Right lobe of liver (tissue), 6 donors: ENCODE results near the gene USP51. TPM values are rescaled to one million over a fixed set of nuclear protein-coding genes. Genes with fewer than 3 reads are reported as not detected.
"Not testable (repeated sequence)": the region's sequence is repeated elsewhere in the genome, so short reads cannot be mapped to it uniquely, and the experiment has no call there.

Source experiments
- ATAC-seq, 4 donors: fragments of 200-7000 bp; cut with Tn5 transposase; one replicate each; pipeline ENCODE4 v1.9.1; 2020; ENCODE audit warnings: mild to moderate bottlenecking in 4 of 4, moderate library complexity in 4 of 4
- DNase-seq, 3 donors: peaks; one replicate each; pipeline ENCODE4 v3.0.0-alpha.2; 2020
- H3K27ac ChIP-seq, 3 donors: fragments of 200-600 bp; one replicate each; pipeline ENCODE4 v1.8.0; 2022
- H3K27me3 ChIP-seq, 2 donors: fragments of 200-600 bp; one replicate each; pipeline ENCODE4 v1.8.0; 2022
- H3K36me3 ChIP-seq, 4 donors: fragments of 200-600 bp; sonication (generic) in 1 of 4; one replicate each; pipeline versions ENCODE4 v1.5.1 to v1.8.0; 2017 to 2022; ENCODE audit warnings: control low read depth in 1 of 4
- H3K4me1 ChIP-seq, 4 donors: fragments of 200-600 bp; sonication (generic) in 1 of 4; one replicate each; pipeline versions ENCODE4 v1.5.1 to v1.8.0; 2017 to 2022; ENCODE audit warnings: control low read depth in 1 of 4
- H3K4me3 ChIP-seq, 3 donors: fragments of 200-600 bp; one replicate each; pipeline ENCODE4 v1.8.0; 2022
- H3K9me3 ChIP-seq, 4 donors: fragments of 200-600 bp; sonication (generic) in 1 of 4; one replicate each; pipeline versions ENCODE4 v1.5.1 to v1.8.0; 2017 to 2022; ENCODE audit warnings: control low read depth in 1 of 4
- POLR2A ChIP-seq: fragments of 450-650 bp; IDR thresholded peaks from one replicate; pipeline ENCODE4 v1.6.1; 2017; ENCODE audit warnings: antibody characterized with exemption, mild to moderate bottlenecking
- WGBS: methylation state at CpG from one replicate; pipeline ENCODE4 v1.1.6; 2018; ENCODE audit warnings: low coverage, low lambda C conversion rate; ENCODE audit not compliant: insufficient coverage; ENCODE audit errors: missing lambda C conversion rate; 5-methylcytosine and 5-hydroxymethylcytosine counted together
- intact Hi-C, 2 donors: fragments of 100-400 bp; cut with DNase I; formaldehyde crosslinking; loops; one replicate each; pipeline versions ENCODE4 v1.11.2 to v1.14.1; 2022
- total RNA-seq, 6 experiments: library from RNA; depleted of rRNA in 2 of 6; stranded (reverse); fragments of >200 nt in 2 of 6; fragmentation: NEBNext Ultra II Directional in 3 of 6; extraction: Animal tissue kit (Norgen Biotek cat#: 25700) in 3 of 6; gene quantifications; one replicate each; pipeline versions ENCODE4 v1.1.0 to v1.2.4, GENCODE V29; 2016 to 2023
- TF ChIP-seq, protein P1 (sequence below), 4 donors: fragments of 200-600 bp in 3 of 4; fragments of 450-650 bp in 1 of 4; IDR thresholded peaks; one replicate each; pipeline versions ENCODE4 v1.5.1 to v1.8.0; 2016 to 2022; ENCODE audit warnings: antibody characterized with exemption in 4 of 4, mild to moderate bottlenecking in 2 of 4
- donor health status: DM: no; HTN: yes; CAD: no.
- donor health status: DM: no; HTN: no; CAD: no.
- donor health status: DM: no; HTN: no; CAD: no.
- donor health status: DM: no; HTN: yes; CAD: no.
- donor health status: DM: no; HTN: yes; CAD: no.

The USP51 gene
- total RNA-seq, 6 experiments from 2014 or later, result 0.31 to 0.51 (median 0.37) TPM; not detected in 1

DNA sequence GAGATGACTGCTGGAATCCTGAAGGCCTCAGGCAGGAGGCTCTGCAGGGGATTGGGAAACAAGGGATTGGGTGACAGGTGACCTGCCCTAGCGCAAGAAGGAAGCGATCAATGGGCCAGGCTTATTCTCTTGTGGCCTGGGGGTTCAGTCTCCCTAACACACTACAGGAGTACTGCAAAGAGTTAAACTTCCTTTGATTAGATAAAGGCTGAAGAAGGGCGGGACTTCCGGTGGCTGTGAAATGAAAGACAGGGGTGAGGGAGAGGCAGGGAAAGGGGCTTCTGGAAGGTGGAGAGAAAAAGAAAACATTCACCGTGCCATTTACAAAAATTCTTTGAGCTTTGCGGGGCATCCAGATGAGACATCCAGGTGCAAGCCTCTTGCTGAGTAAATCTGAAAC is 33.9 kb downstream of the USP51 start:
- H3K27ac ChIP-seq, H3K4me3 ChIP-seq, intact Hi-C loops, H3K9me3 ChIP-seq, DNase-seq, H3K27me3 ChIP-seq, H3K36me3 ChIP-seq, ATAC-seq, H3K4me1 ChIP-seq: not testable (repeated sequence)
- WGBS, result no CpG with 5 or more reads among the region's 6 CpGs

DNA sequence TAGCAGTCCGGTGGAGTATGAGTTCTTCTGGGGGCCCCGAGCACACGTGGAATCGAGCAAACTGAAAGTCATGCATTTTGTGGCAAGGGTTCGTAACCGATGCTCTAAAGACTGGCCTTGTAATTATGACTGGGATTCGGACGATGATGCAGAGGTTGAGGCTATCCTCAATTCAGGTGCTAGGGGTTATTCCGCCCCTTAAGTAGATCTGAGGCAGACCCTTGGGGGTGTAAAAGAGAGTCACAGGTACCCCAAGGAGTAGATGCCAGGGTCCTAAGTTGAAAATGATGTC is 36.9 kb downstream of the USP51 start:
- Histone ChIP-seq H3K27ac (peak overlapping the region in 2 of 3 donors; percentile 30 to 71), H3K36me3 (no peaks in the 10 kb centered on the region), H3K9me3 (no peaks in the 10 kb centered on the region), H3K4me1 (no peaks in the 10 kb centered on the region), H3K27me3 (no peaks in the 10 kb centered on the region), H3K4me3 (peak overlapping the region; percentile 51 to 66 (median 55))
- TF ChIP-seq POLR2A, result no peak
- TF ChIP-seq, protein P1, sequence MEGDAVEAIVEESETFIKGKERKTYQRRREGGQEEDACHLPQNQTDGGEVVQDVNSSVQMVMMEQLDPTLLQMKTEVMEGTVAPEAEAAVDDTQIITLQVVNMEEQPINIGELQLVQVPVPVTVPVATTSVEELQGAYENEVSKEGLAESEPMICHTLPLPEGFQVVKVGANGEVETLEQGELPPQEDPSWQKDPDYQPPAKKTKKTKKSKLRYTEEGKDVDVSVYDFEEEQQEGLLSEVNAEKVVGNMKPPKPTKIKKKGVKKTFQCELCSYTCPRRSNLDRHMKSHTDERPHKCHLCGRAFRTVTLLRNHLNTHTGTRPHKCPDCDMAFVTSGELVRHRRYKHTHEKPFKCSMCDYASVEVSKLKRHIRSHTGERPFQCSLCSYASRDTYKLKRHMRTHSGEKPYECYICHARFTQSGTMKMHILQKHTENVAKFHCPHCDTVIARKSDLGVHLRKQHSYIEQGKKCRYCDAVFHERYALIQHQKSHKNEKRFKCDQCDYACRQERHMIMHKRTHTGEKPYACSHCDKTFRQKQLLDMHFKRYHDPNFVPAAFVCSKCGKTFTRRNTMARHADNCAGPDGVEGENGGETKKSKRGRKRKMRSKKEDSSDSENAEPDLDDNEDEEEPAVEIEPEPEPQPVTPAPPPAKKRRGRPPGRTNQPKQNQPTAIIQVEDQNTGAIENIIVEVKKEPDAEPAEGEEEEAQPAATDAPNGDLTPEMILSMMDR (IDR thresholded peaks at IDR 0.05), result no peak
- DNase-seq (no peak), ATAC-seq (no peak)
- 28% methylated on average over 8 of the region's 9 CpGs for WGBS
- intact Hi-C loops, result no loop called here

DNA sequence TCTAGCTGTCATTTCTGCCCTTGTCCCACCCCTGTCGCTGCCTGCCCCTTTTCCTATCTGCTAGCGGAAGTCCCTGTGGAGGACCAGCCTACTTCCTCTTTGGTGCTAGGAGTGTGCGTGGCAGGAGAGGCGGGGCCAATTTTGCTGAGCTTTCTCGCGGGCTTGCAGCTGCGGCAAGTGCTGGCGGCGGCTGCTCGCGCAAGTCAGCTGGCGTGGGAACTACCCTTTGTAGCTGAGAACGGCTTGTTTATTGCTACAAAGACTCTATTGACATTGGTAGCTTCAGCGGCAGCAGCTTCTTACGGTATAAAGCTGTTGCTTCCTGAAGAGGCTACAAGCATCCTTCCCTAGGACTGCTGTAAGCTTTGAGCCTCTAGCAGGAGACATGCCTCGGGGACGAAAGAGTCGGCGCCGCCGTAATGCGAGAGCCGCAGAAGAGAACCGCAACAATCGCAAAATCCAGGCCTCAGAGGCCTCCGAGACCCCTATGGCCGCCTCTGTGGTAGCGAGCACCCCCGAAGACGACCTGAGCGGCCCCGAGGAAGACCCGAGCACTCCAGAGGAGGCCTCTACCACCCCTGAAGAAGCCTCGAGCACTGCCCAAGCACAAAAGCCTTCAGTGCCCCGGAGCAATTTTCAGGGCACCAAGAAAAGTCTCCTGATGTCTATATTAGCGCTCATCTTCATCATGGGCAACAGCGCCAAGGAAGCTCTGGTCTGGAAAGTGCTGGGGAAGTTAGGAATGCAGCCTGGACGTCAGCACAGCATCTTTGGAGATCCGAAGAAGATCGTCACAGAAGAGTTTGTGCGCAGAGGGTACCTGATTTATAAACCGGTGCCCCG is 37.4 kb downstream of the USP51 start, which contains the start of gene MAGEH1:
Gene MAGEH1, plus strand, starts transcription at position 138 of the 843 bp plus-strand sequence. Its CDS starts 248 bp downstream, at position 386.
- intact Hi-C loops, result no loop called here
- no peaks in the 10 kb centered on the region for H3K4me1 ChIP-seq
- no peaks in the 10 kb centered on the region for H3K27me3 ChIP-seq
- H3K9me3 ChIP-seq, result no peaks in the 10 kb centered on the region
- WGBS, result 11% methylated on average over 15 of the region's 43 CpGs
- DNase-seq (peak; percentile 76 to 83 (median 81)), ATAC-seq (peak; percentile 94 to 98 (median 96))
- H3K4me3 ChIP-seq, result peak within 1 kb of the TSS; percentile 51 to 66 (median 55)
- H3K27ac ChIP-seq, result peak within 1 kb of the TSS; percentile 30 to 71 (median 58)
- TF ChIP-seq, protein P1 (IDR thresholded peaks at IDR 0.05), result no peak
- no peak for TF ChIP-seq POLR2A
- H3K36me3 ChIP-seq, result no peaks in the 10 kb centered on the region

DNA sequence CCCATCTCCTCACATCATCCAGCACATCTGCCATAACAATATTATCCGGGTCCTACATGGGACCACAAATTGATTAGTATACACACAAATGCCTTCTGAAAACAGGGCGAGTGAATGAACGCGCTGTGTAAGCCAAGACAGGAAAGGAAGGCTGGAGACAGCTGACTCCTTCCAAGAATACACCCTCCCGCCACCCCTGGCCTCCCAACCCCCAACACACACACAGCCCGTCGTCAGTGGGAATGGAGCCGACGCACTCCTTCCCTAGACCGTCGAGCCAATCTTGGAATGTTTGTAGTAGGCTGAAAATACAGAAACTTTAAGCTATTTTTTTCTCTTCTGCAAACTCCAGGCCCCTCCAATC is 38.0 kb downstream of the USP51 start:
- peak overlapping the region in 2 of 3 donors; percentile 21 to 71 for H3K27ac ChIP-seq
- no peak for TF ChIP-seq POLR2A
- TF ChIP-seq, protein P1 (IDR thresholded peaks at IDR 0.05), result no peak
- no peaks in the 10 kb centered on the region for H3K4me1 ChIP-seq
- H3K9me3 ChIP-seq, result no peaks in the 10 kb centered on the region
- intact Hi-C loops, result no loop called here
- H3K4me3 ChIP-seq, result peak overlapping the region; percentile 51 to 66 (median 55)
- H3K36me3 ChIP-seq, result no peaks in the 10 kb centered on the region
- 26% methylated on average over 11 of the region's 11 CpGs for WGBS
- no peaks in the 10 kb centered on the region for H3K27me3 ChIP-seq
- ATAC-seq (peak; percentile 51 to 57 (median 54)), DNase-seq (no peak)

DNA sequence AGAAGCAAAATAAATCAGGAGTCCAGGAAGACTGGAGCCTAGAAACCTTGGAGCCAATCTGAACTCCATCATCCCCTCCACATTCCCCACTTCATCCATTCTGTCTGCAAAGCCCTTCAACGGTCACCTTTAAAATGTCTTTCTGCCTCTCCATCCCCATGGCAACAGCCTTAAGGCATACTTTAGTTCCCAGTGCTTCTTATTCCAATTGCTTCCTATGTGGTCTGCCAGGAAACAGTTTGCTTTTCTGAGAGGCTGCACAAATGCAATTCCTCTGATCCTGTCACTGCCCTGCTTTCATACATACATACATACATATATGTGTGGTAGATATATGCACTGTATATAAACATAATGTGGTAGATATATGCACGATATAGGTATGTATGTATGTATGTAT is 38.5 kb downstream of the USP51 start:
- Histone ChIP-seq H3K27ac (no peak overlapping the region), H3K27me3 (no peaks in the 10 kb centered on the region), H3K4me3 (peak overlapping the region in 1 of 3 donors; percentile 66), H3K4me1 (no peaks in the 10 kb centered on the region), H3K9me3 (no peaks in the 10 kb centered on the region), H3K36me3 (no peaks in the 10 kb centered on the region)
- WGBS, result 63% methylated on average over 2 of the region's 2 CpGs
- ATAC-seq, result no peak
- intact Hi-C loops, result no loop called here
- TF ChIP-seq, protein P1 (IDR thresholded peaks at IDR 0.05), result no peak
- TF ChIP-seq POLR2A, result no peak
- no peak for DNase-seq
